HepG2 (cell line): ENCODE results near the gene CLIC1. TPM values are rescaled to one million over a fixed set of nuclear protein-coding genes. Genes with fewer than 3 reads are reported as not detected.

Experiments
- ATF7 ChIP-seq, 2 experiments: fragments of 450-650 bp in 1 of 2; sonication (generic) in 1 of 2; formaldehyde crosslinking in 1 of 2; IDR thresholded peaks; 2 replicates each; pipeline versions ENCODE4 v1.4.0 to v1.6.1; 2016 to 2020; ENCODE audit warnings: antibody characterized with exemption in 1 of 2, mild to moderate bottlenecking in 1 of 2, missing genetic modification reagents in 1 of 2
- BCL6 ChIP-seq: IDR thresholded peaks from 2 replicates; pipeline ENCODE4 v1.6.1; 2016; ENCODE audit warnings: missing genetic modification reagents, missing compliant biosample characterization
- FOXK2 ChIP-seq: fragments of 450-650 bp; IDR thresholded peaks from 2 replicates; pipeline ENCODE4 v1.6.1; 2016
- HOXA7 ChIP-seq: sonication (generic); formaldehyde crosslinking; IDR thresholded peaks from 2 replicates; pipeline ENCODE4 v1.8.1; 2022; ENCODE audit warnings: mild to moderate bottlenecking, missing genetic modification reagents, moderate library complexity
- NFE2 ChIP-seq: sonication (generic); formaldehyde crosslinking; IDR thresholded peaks from 2 replicates; pipeline ENCODE4 v1.4.0; 2020; ENCODE audit warnings: missing genetic modification reagents
- NFKBIZ ChIP-seq: IDR thresholded peaks from 2 replicates; pipeline ENCODE4 v1.6.1; 2018; ENCODE audit warnings: missing genetic modification reagents, missing compliant biosample characterization
- POGZ ChIP-seq: sonication (generic); formaldehyde crosslinking; IDR thresholded peaks from 2 replicates; pipeline ENCODE4 v1.4.0; 2020; ENCODE audit warnings: mild to moderate bottlenecking, missing genetic modification reagents
- RAD21 ChIP-seq: fragments of 450-650 bp; formaldehyde crosslinking; IDR thresholded peaks from 2 replicates; pipeline ENCODE4 v1.5.0; 2020; ENCODE audit warnings: mild to moderate bottlenecking
- RARG ChIP-seq: sonication (generic); formaldehyde crosslinking; IDR thresholded peaks from 2 replicates; pipeline ENCODE4 v1.4.0; 2020; ENCODE audit warnings: low read depth, mild to moderate bottlenecking, missing genetic modification reagents
- RCOR2 ChIP-seq: IDR thresholded peaks from 2 replicates; pipeline ENCODE4 v1.6.1; 2016; ENCODE audit warnings: missing biosample characterization, missing genetic modification reagents
- SAFB2 ChIP-seq: sonication (generic); formaldehyde crosslinking; IDR thresholded peaks from 2 replicates; pipeline ENCODE4 v1.5.1; 2020; ENCODE audit warnings: missing genetic modification reagents, low read depth, mild to moderate bottlenecking, borderline replicate concordance
- ZNF12 ChIP-seq: sonication (generic); formaldehyde crosslinking; IDR thresholded peaks from 2 replicates; pipeline ENCODE4 v1.5.0; 2020; ENCODE audit warnings: missing genetic modification reagents
- ZNF17 ChIP-seq: sonication (generic); formaldehyde crosslinking; IDR thresholded peaks from 2 replicates; pipeline ENCODE4 v1.5.0; 2020; ENCODE audit warnings: mild to moderate bottlenecking, missing genetic modification reagents
- ZNF232 ChIP-seq: sonication (generic); formaldehyde crosslinking; IDR thresholded peaks from 2 replicates; pipeline ENCODE4 v1.4.0; 2020; ENCODE audit warnings: missing genetic modification reagents, borderline replicate concordance
- ZNF251 ChIP-seq: sonication (generic); formaldehyde crosslinking; IDR thresholded peaks from 2 replicates; pipeline ENCODE4 v1.9.0; 2021; ENCODE audit warnings: mild to moderate bottlenecking, missing genetic modification reagents
- ZNF737 ChIP-seq: sonication (generic); formaldehyde crosslinking; IDR thresholded peaks from 2 replicates; pipeline ENCODE4 v1.5.0; 2020; ENCODE audit warnings: missing genetic modification reagents, mild to moderate bottlenecking, borderline replicate concordance
- ZNF768 ChIP-seq: sonication (generic); formaldehyde crosslinking; IDR thresholded peaks from 2 replicates; pipeline ENCODE4 v1.4.0; 2020; ENCODE audit warnings: missing genetic modification reagents
- ZNF775 ChIP-seq: sonication (generic); formaldehyde crosslinking; IDR thresholded peaks from 2 replicates; pipeline ENCODE4 v1.4.0; 2020; ENCODE audit warnings: missing genetic modification reagents, mild to moderate bottlenecking, moderate library complexity, borderline replicate concordance
- polyA plus RNA-seq, 8 experiments: library from polyadenylated mRNA; depleted of rRNA in 3 of 8; stranded (reverse) in 7 of 8; unstranded in 1 of 8; fragments of >200 nt; fragmentation: Illumina TruSeq in 4 of 8; extraction: Trizol in 4 of 8; gene quantifications; 2 replicates each; pipeline versions ENCODE4 v1.2.1 to v1.2.3, GENCODE V29; 2011 to 2016; ENCODE audit warnings: low read depth in 4 of 8, missing spikeins in 1 of 8, mixed read lengths in 1 of 8; ENCODE audit not compliant: insufficient read depth in 1 of 8
- total RNA-seq, 5 experiments: library from RNA; depleted of rRNA; stranded (reverse); fragments of >200 nt; fragmentation: Illumina TruSeq; extraction: Trizol; gene quantifications; 2 replicates each; pipeline ENCODE4 v1.2.3, GENCODE V29; 2016; ENCODE audit warnings: low read depth in 1 of 5
- TF ChIP-seq, protein P1 (sequence below): sonication (generic); formaldehyde crosslinking; IDR thresholded peaks from 2 replicates; pipeline ENCODE4 v1.4.0; 2020; ENCODE audit warnings: missing genetic modification reagents
- TF ChIP-seq, protein P2 (sequence below): sonication (generic); formaldehyde crosslinking; IDR thresholded peaks from 2 replicates; pipeline ENCODE4 v1.4.0; 2020; ENCODE audit warnings: missing genetic modification reagents
- TF ChIP-seq, protein P3 (sequence below): sonication (generic); formaldehyde crosslinking; IDR thresholded peaks from 2 replicates; pipeline ENCODE4 v1.9.0; 2021; ENCODE audit warnings: missing genetic modification reagents, borderline replicate concordance
- TF ChIP-seq, protein P4 (sequence below), 2 experiments: sonication (generic) in 1 of 2; formaldehyde crosslinking in 1 of 2; IDR thresholded peaks; 2 replicates each; pipeline versions ENCODE4 v1.4.0 to v1.6.1; 2018 to 2020; ENCODE audit warnings: missing genetic modification reagents in 2 of 2, borderline replicate concordance in 1 of 2, low read depth in 1 of 2, mild to moderate bottlenecking in 1 of 2, missing biosample characterization in 1 of 2
- TF ChIP-seq, protein P5 (sequence below): sonication (generic); formaldehyde crosslinking; IDR thresholded peaks from 2 replicates; pipeline ENCODE4 v1.8.1; 2023; ENCODE audit warnings: mild to moderate bottlenecking, missing genetic modification reagents, borderline replicate concordance

Gene CLIC1
- total and polyA plus RNA-seq, 2 of the 13 experiments (the other 11 are each of a cell fraction or from before 2014, with no cell fraction given), result 602 to 891 TPM

- TF ChIP-seq, protein P1, sequence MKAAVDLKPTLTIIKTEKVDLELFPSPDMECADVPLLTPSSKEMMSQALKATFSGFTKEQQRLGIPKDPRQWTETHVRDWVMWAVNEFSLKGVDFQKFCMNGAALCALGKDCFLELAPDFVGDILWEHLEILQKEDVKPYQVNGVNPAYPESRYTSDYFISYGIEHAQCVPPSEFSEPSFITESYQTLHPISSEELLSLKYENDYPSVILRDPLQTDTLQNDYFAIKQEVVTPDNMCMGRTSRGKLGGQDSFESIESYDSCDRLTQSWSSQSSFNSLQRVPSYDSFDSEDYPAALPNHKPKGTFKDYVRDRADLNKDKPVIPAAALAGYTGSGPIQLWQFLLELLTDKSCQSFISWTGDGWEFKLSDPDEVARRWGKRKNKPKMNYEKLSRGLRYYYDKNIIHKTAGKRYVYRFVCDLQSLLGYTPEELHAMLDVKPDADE, result peak; percentile 91; the same call in 1 of the 2 replicates
- TF ChIP-seq, protein P2, sequence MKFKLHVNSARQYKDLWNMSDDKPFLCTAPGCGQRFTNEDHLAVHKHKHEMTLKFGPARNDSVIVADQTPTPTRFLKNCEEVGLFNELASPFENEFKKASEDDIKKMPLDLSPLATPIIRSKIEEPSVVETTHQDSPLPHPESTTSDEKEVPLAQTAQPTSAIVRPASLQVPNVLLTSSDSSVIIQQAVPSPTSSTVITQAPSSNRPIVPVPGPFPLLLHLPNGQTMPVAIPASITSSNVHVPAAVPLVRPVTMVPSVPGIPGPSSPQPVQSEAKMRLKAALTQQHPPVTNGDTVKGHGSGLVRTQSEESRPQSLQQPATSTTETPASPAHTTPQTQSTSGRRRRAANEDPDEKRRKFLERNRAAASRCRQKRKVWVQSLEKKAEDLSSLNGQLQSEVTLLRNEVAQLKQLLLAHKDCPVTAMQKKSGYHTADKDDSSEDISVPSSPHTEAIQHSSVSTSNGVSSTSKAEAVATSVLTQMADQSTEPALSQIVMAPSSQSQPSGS (CRISPR knock-in tag), result peak; percentile 79; the same call in 1 of the 2 replicates
- TF ChIP-seq ZNF232 (CRISPR knock-in tag), result peak; percentile 93
- peak; percentile 97; the same call in 1 of the 2 replicates for TF ChIP-seq ZNF251 (CRISPR knock-in tag)
- TF ChIP-seq, protein P3, sequence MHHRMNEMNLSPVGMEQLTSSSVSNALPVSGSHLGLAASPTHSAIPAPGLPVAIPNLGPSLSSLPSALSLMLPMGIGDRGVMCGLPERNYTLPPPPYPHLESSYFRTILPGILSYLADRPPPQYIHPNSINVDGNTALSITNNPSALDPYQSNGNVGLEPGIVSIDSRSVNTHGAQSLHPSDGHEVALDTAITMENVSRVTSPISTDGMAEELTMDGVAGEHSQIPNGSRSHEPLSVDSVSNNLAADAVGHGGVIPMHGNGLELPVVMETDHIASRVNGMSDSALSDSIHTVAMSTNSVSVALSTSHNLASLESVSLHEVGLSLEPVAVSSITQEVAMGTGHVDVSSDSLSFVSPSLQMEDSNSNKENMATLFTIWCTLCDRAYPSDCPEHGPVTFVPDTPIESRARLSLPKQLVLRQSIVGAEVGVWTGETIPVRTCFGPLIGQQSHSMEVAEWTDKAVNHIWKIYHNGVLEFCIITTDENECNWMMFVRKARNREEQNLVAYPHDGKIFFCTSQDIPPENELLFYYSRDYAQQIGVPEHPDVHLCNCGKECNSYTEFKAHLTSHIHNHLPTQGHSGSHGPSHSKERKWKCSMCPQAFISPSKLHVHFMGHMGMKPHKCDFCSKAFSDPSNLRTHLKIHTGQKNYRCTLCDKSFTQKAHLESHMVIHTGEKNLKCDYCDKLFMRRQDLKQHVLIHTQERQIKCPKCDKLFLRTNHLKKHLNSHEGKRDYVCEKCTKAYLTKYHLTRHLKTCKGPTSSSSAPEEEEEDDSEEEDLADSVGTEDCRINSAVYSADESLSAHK, result peak; percentile 92; the same call in 1 of the 2 replicates
- TF ChIP-seq, protein P4, sequence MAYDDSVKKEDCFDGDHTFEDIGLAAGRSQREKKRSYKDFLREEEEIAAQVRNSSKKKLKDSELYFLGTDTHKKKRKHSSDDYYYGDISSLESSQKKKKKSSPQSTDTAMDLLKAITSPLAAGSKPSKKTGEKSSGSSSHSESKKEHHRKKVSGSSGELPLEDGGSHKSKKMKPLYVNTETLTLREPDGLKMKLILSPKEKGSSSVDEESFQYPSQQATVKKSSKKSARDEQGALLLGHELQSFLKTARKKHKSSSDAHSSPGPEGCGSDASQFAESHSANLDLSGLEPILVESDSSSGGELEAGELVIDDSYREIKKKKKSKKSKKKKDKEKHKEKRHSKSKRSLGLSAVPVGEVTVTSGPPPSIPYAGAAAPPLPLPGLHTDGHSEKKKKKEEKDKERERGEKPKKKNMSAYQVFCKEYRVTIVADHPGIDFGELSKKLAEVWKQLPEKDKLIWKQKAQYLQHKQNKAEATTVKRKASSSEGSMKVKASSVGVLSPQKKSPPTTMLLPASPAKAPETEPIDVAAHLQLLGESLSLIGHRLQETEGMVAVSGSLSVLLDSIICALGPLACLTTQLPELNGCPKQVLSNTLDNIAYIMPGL (CRISPR knock-in tag; IDR thresholded peaks at IDR 0.05; ENCODE audit: borderline replicate concordance in 1 of 2, low read depth in 1 of 2), result peak; percentile 42 to 74; a peak in 2 of 4 replicates
- TF ChIP-seq ATF7 (IDR thresholded peaks at IDR 0.05), result no peak
- TF ChIP-seq ATF7 (CRISPR knock-in tag; IDR thresholded peaks at IDR 0.05), result peak; percentile 85; the same call in 1 of the 2 replicates
- TF ChIP-seq FOXK2, result no peak
- TF ChIP-seq RCOR2, result peak; percentile 60
- TF ChIP-seq ZNF17 (CRISPR knock-in tag), result no peak
- TF ChIP-seq ZNF768 (CRISPR knock-in tag), result peak; percentile 45; the same call in 1 of the 2 replicates
- no peak for TF ChIP-seq RARG (CRISPR knock-in tag)
- TF ChIP-seq NFE2 (CRISPR knock-in tag), result no peak
- TF ChIP-seq RAD21 (CRISPR knock-in tag), result peak; percentile 51
- peak; percentile 46; the same call in 1 of the 2 replicates for TF ChIP-seq BCL6 (CRISPR knock-in tag)
- TF ChIP-seq NFKBIZ (CRISPR knock-in tag), result no peak
- TF ChIP-seq ZNF12 (CRISPR knock-in tag), result no peak
- TF ChIP-seq, protein P5, sequence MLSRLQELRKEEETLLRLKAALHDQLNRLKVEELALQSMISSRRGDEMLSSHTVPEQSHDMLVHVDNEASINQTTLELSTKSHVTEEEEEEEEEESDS (CRISPR knock-in tag), result peak; percentile 97
- TF ChIP-seq HOXA7 (CRISPR knock-in tag), result peak; percentile 96; the same call in 1 of the 2 replicates
- no peak for TF ChIP-seq ZNF737 (CRISPR knock-in tag)
- peak; percentile 95 for TF ChIP-seq SAFB2 (CRISPR knock-in tag)
- TF ChIP-seq POGZ (CRISPR knock-in tag), result peak; percentile 67
- peak; percentile 92 for TF ChIP-seq ZNF775 (CRISPR knock-in tag)
Measured at GRCh38 chr6:31739639-31740396, 3.5 kb upstream of the CLIC1 start, which contains the start of gene MSH5 (continued).
